HCT116 (cell line): ENCODE measurements around the gene YBX3. TPM values are rescaled to one million over a fixed set of nuclear protein-coding genes. Genes with fewer than 3 reads are reported as not detected.

ENCODE experiments used
- ATAC-seq: fragments of 200-7000 bp; cut with Tn5 transposase; 2 replicates; pipeline ENCODE4 v1.9.1; 2020; ENCODE audit warnings: mild to moderate bottlenecking, moderate library complexity
- BruUV-seq: library from RNA; stranded (reverse); fragments of 400-500 nt; replicated peaks from 2 replicates; lab custom pipeline; 2021; lab: Mats Ljungman, UMichigan
- CTCF ChIA-PET: fragments of 300-600 bp; sonication (Branson Sonifier 250); formaldehyde crosslinking; loops from one replicate; lab custom pipeline; 2021; ENCODE audit warnings: antibody characterized with exemption; lab: Charles Lee
- POLR2A ChIA-PET: fragments of 300-600, 350-600 bp; sonication (Branson Sonifier 250); formaldehyde crosslinking; loops from one replicate; lab custom pipeline; 2021; ENCODE audit warnings: antibody characterized with exemption; lab: Charles Lee
- RAD21 ChIA-PET, 2 experiments: fragments of 300-600 bp; sonication (Branson Sonifier 250); formaldehyde crosslinking; loops; one replicate each; lab custom pipeline; 2023; ENCODE audit warnings: low total read pairs in 2 of 2; ENCODE audit not compliant: uncharacterized antibody in 2 of 2, unreplicated experiment in 2 of 2, low non-redundant PET in 1 of 2; lab: Charles Lee
- DNase-seq: peaks from one replicate; pipeline ENCODE4 v3.0.0-alpha.2; 2010; ENCODE audit warnings: low read depth, low spot score
- H2AFZ ChIP-seq: fragments of 200-600 bp; shearing (Covaris generic), sonication (generic); 2 replicates; pipeline ENCODE4 v1.6.1; 2017; ENCODE audit warnings: low read depth, mixed run types, mixed read lengths, antibody characterized with exemption, low read length; ENCODE audit not compliant: poor library complexity, severe bottlenecking
- H3K27ac ChIP-seq: 2 replicates; pipeline ENCODE4 v1.5.1; 2012; ENCODE audit warnings: low read depth, low read length
- H3K27me3 ChIP-seq: fragments of 200-600 bp; sonication (generic); 2 replicates; pipeline ENCODE4 v1.6.1; 2016; ENCODE audit warnings: mixed run types, low read length, mixed read lengths; ENCODE audit not compliant: insufficient read depth
- H3K36me3 ChIP-seq, 2 experiments: fragments of 200-500 bp in 1 of 2; fragments of 200-600 bp in 1 of 2; sonication (Bioruptor generic) in 1 of 2; sonication (generic) in 1 of 2; 2 replicates each; pipeline versions ENCODE4 v1.5.1 to v1.6.1; 2014 to 2016; ENCODE audit warnings: low read length in 2 of 2, inconsistent platforms in 1 of 2, mixed read lengths in 1 of 2, mixed run types in 1 of 2; ENCODE audit not compliant: insufficient read depth in 2 of 2, control insufficient read depth in 1 of 2
- H3K4me1 ChIP-seq, 2 experiments: fragments of 200-600 bp in 1 of 2; sonication (generic) in 1 of 2; 2 replicates each; pipeline versions ENCODE4 v1.5.1 to v1.6.1; 2012 to 2017; ENCODE audit warnings: low read length in 2 of 2, inconsistent platforms in 1 of 2, mild to moderate bottlenecking in 1 of 2, mixed read lengths in 1 of 2, mixed run types in 1 of 2, moderate library complexity in 1 of 2; ENCODE audit not compliant: insufficient read depth in 2 of 2, control insufficient read depth in 1 of 2
- H3K4me2 ChIP-seq: fragments of 200-600 bp; sonication (generic); 2 replicates; pipeline ENCODE4 v1.6.1; 2017; ENCODE audit warnings: mixed run types, low read length, mixed read lengths
- H3K4me3 ChIP-seq, 2 experiments: fragments of 200-600 bp in 1 of 2; sonication (generic) in 1 of 2; replicated peaks in 1 of 2; 2 replicates each; pipeline ENCODE4 v1.5.1; 2011 to 2016; ENCODE audit warnings: low read length in 2 of 2, control low read depth in 1 of 2, low read depth in 1 of 2, mild to moderate bottlenecking in 1 of 2, mixed read lengths in 1 of 2, mixed run types in 1 of 2
- H3K79me2 ChIP-seq: fragments of 200-600 bp; sonication (generic); 2 replicates; pipeline ENCODE4 v1.6.1; 2017; ENCODE audit warnings: mild to moderate bottlenecking, mixed run types, low read length, moderate library complexity, mixed read lengths; ENCODE audit not compliant: insufficient read depth
- H3K9ac ChIP-seq: fragments of 200-600 bp; sonication (generic); 2 replicates; pipeline ENCODE4 v1.6.1; 2016; ENCODE audit warnings: low read length, mixed read lengths
- H3K9me2 ChIP-seq: fragments of 200-600 bp; sonication (generic), shearing (Covaris generic); 2 replicates; pipeline ENCODE4 v1.6.1; 2017; ENCODE audit warnings: mixed run types, mild to moderate bottlenecking, moderate library complexity; ENCODE audit not compliant: insufficient read depth
- H3K9me3 ChIP-seq, 2 experiments: fragments of 200-500 bp in 1 of 2; fragments of 200-600 bp in 1 of 2; sonication (Bioruptor generic) in 1 of 2; sonication (generic) in 1 of 2; 2 replicates each; pipeline ENCODE4 v1.6.1; 2014 to 2017; ENCODE audit warnings: low read length in 2 of 2, mixed read lengths in 2 of 2, inconsistent platforms in 1 of 2, low read depth in 1 of 2, mild to moderate bottlenecking in 1 of 2, mixed run types in 1 of 2, moderate library complexity in 1 of 2; ENCODE audit not compliant: control insufficient read depth in 1 of 2, insufficient read depth in 1 of 2
- H4K20me1 ChIP-seq: fragments of 200-600 bp; sonication (generic), shearing (Covaris generic); 2 replicates; pipeline ENCODE4 v1.6.1; 2017; ENCODE audit warnings: mixed run types, mild to moderate bottlenecking, moderate library complexity; ENCODE audit not compliant: insufficient read depth
- CEBPB ChIP-seq: IDR thresholded peaks from 2 replicates; pipeline ENCODE4 v1.6.1; 2012; ENCODE audit warnings: low read depth
- CTCF ChIP-seq, 3 experiments: fragments of 200-600 bp in 1 of 3; sonication (generic) in 1 of 3; IDR thresholded peaks in 2 of 3; conservative IDR thresholded peaks in 1 of 3; 2 replicates each; pipeline ENCODE4 v1.5.1; 2012 to 2017; ENCODE audit warnings: low read depth in 2 of 3, low read length in 2 of 3, antibody characterized with exemption in 1 of 3, borderline replicate concordance in 1 of 3, control low read depth in 1 of 3, mild to moderate bottlenecking in 1 of 3, mixed read lengths in 1 of 3, mixed run types in 1 of 3, moderate library complexity in 1 of 3; ENCODE audit not compliant: insufficient read depth in 1 of 3
- EGR1 ChIP-seq: IDR thresholded peaks from 2 replicates; pipeline ENCODE4 v1.6.1; 2012; ENCODE audit warnings: low read depth
- ELF1 ChIP-seq: IDR thresholded peaks from 2 replicates; pipeline ENCODE4 v1.6.1; 2012; ENCODE audit warnings: low read depth, borderline replicate concordance
- EZH2phosphoT487 ChIP-seq: fragments of 200-600 bp; IDR thresholded peaks from 2 replicates; pipeline ENCODE4 v1.6.1; 2018; ENCODE audit warnings: antibody characterized with exemption, borderline replicate concordance
- JUND ChIP-seq: IDR thresholded peaks from 2 replicates; pipeline ENCODE4 v1.6.1; 2012
- MAX ChIP-seq: IDR thresholded peaks from 2 replicates; pipeline ENCODE4 v1.6.1; 2012
- POLR2A ChIP-seq: IDR thresholded peaks from 2 replicates; pipeline ENCODE4 v1.7.0; 2011; ENCODE audit warnings: borderline replicate concordance; ENCODE audit not compliant: insufficient read depth, insufficient read length; ENCODE audit errors: extremely low read depth
- POLR2AphosphoS5 ChIP-seq: IDR thresholded peaks from 2 replicates; pipeline ENCODE4 v1.6.1; 2011; ENCODE audit warnings: mild to moderate bottlenecking, low read depth, low read length, moderate library complexity
- RAD21 ChIP-seq: IDR thresholded peaks from 2 replicates; pipeline ENCODE4 v1.6.1; 2012; ENCODE audit warnings: low read depth, mild to moderate bottlenecking
- SIN3A ChIP-seq: IDR thresholded peaks from 2 replicates; pipeline ENCODE4 v1.6.1; 2012; ENCODE audit warnings: low read depth
- SP1 ChIP-seq: IDR thresholded peaks from 2 replicates; pipeline ENCODE4 v1.6.1; 2012; ENCODE audit warnings: low read depth
- SRF ChIP-seq: IDR thresholded peaks from 2 replicates; pipeline ENCODE4 v1.6.1; 2012; ENCODE audit warnings: low read depth
- TCF7L2 ChIP-seq: IDR thresholded peaks from 2 replicates; pipeline ENCODE4 v1.7.0; 2011; ENCODE audit warnings: borderline replicate concordance, inconsistent platforms; ENCODE audit not compliant: insufficient read depth, insufficient read length; ENCODE audit errors: extremely low read depth
- YY1 ChIP-seq: IDR thresholded peaks from 2 replicates; pipeline ENCODE4 v1.6.1; 2011; ENCODE audit warnings: low read length, low read depth, moderate library complexity, mild to moderate bottlenecking; ENCODE audit not compliant: insufficient replicate concordance; ENCODE audit errors: extremely low read depth
- ZFX ChIP-seq: fragments of 450-650 bp; IDR thresholded peaks from 2 replicates; pipeline ENCODE4 v1.6.1; 2017
- ZNF274 ChIP-seq: fragments of 200-500 bp; sonication (Bioruptor generic); IDR thresholded peaks from 2 replicates; pipeline ENCODE4 v1.6.1; 2014; ENCODE audit warnings: mild to moderate bottlenecking, low read depth, low read length, inconsistent platforms
- intact Hi-C: fragments of 100-400 bp; cut with micrococcal nuclease; formaldehyde crosslinking; loops from 2 replicates; pipeline ENCODE4 v1.10.0; 2022
- total RNA-seq: library from RNA; stranded (reverse); gene quantifications from one replicate; pipeline ENCODE4 v1.2.1, GENCODE V29; 2021; ENCODE audit not compliant: unreplicated experiment

YBX3 gene
- total RNA-seq, 1 experiment from 2014 or later = 419 TPM

GRCh38 chr12:10709808-10710207 is 13.3 kb downstream of the YBX3 start:
- RAD21 ChIA-PET = no interaction called here
- H3K4me1 ChIP-seq = no peaks in the 10 kb centered on the region
- TF ChIP-seq MAX = no peak
- TF ChIP-seq EGR1 = no peak
- no peak for TF ChIP-seq RAD21
- TF ChIP-seq JUND = no peak
- TF ChIP-seq TCF7L2 = no peak
- no peak for TF ChIP-seq ZNF274
- no TSS peak for BruUV-seq
- peaks cover 77 to 89% of the 10 kb centered on the region in 2 experiments for H3K36me3 ChIP-seq
- POLR2A ChIA-PET = no interaction called here
- H3K27me3 ChIP-seq = no peaks in the 10 kb centered on the region
- peaks cover 99% of the 10 kb centered on the region for H3K79me2 ChIP-seq
- DNase-seq = no peak
- peaks cover 45% of the 10 kb centered on the region; the same call in 1 of the 2 replicates for H4K20me1 ChIP-seq
- H3K9ac ChIP-seq = no peak overlapping the region
- ATAC-seq = no peak
- no peak overlapping the region for H2AFZ ChIP-seq
- CTCF ChIA-PET = no interaction called here
- H3K27ac ChIP-seq = no peak overlapping the region
- intact Hi-C loops = no loop called here
- no peak overlapping the region for H3K4me2 ChIP-seq
- H3K9me3 ChIP-seq = no peaks in the 10 kb centered on the region
- no peaks in the 10 kb centered on the region for H3K9me2 ChIP-seq
- H3K4me3 ChIP-seq = no peak overlapping the region

GRCh38 chr12:10708862-10709261 is 14.3 kb downstream of the YBX3 start:
- CTCF ChIA-PET = no interaction called here
- H3K4me2 ChIP-seq = no peak overlapping the region
- TF ChIP-seq POLR2AphosphoS5 (no peak), SP1 (no peak), SRF (no peak), ELF1 (no peak), EZH2phosphoT487 (no peak), ZFX (no peak), JUND (no peak), RAD21 (no peak), SIN3A (no peak), CTCF (IDR thresholded peaks at IDR 0.05 in 2 of 3, conservative IDR thresholded peaks at IDR 0.05 in 1 of 3; ENCODE audit: borderline replicate concordance in 1 of 3, insufficient read depth in 1 of 3, low read depth in 2 of 3, low read length in 2 of 3) (no peak), YY1 (no peak), CEBPB (no peak), POLR2A (no peak)
- TF ChIP-seq, all 23 proteins: peak for 0

More at GRCh38 chr12:10708862-10709261, 14.3 kb downstream of the YBX3 start:
- no peaks in the 10 kb centered on the region for H3K9me3 ChIP-seq
- no peaks in the 10 kb centered on the region for H3K9me2 ChIP-seq
- peaks cover 42% of the 10 kb centered on the region; the same call in 1 of the 2 replicates for H4K20me1 ChIP-seq
- no peak overlapping the region for H3K9ac ChIP-seq
- ATAC-seq (no peak), DNase-seq (no peak)
- H3K4me3 ChIP-seq = no peak overlapping the region
- no TSS peak for BruUV-seq
- ChIA-PET POLR2A (no interaction called here), RAD21 (no interaction called here)
- H3K4me1 ChIP-seq = no peaks in the 10 kb centered on the region
- no peaks in the 10 kb centered on the region for H3K27me3 ChIP-seq
- intact Hi-C loops = no loop called here
- peaks cover 76 to 84% of the 10 kb centered on the region in 2 experiments for H3K36me3 ChIP-seq
- H3K27ac ChIP-seq = no peak overlapping the region
- H3K79me2 ChIP-seq = peaks cover 99% of the 10 kb centered on the region
- no peak overlapping the region for H2AFZ ChIP-seq
